ENCODE data around the gene ZCCHC10. TPM values are rescaled to one million over a fixed set of nuclear protein-coding genes. Genes with fewer than 3 reads are reported as not detected.

Gene ZCCHC10
- total and polyA plus RNA-seq, 10 of the 15 experiments (the other 5 are each of a cell fraction or from before 2014, with no cell fraction given): 16.8 to 117 (median 53.5) TPM

GRCh38 chr5:133062276-133062675 lies 35.9 kb upstream of the ZCCHC10 start (continued):
- TF ChIP-seq E2F4 (IDR thresholded peaks at IDR 0.05; ENCODE audit: low read depth, low read length) (no peak), KAT2A (conservative IDR thresholded peaks at IDR 0.05; ENCODE audit: control insufficient read depth, low read depth, low read length) (no peak), RELB (IDR thresholded peaks at IDR 0.05; ENCODE audit: low read depth) (no peak), SIN3A (IDR thresholded peaks at IDR 0.05; ENCODE audit: low read depth, low read length) (no peak), STAT3 (IDR thresholded peaks at IDR 0.05; ENCODE audit: low read depth, low read length) (no peak), ZNF207 (IDR thresholded peaks at IDR 0.05; ENCODE audit: borderline replicate concordance) (no peak), SREBF2 (IDR thresholded peaks at IDR 0.05; ENCODE audit: low read length) (no peak), ZBTB33 (IDR thresholded peaks at IDR 0.05) (no peak)

GRCh38 chr5:133059621-133060020 lies 33.3 kb upstream of the ZCCHC10 start:
- Histone ChIP-seq H3K4me3 (no peak overlapping the region), H3K27me3 (replicated peaks in 1 of 2; ENCODE audit: control insufficient read depth in 2 of 2, insufficient read depth in 2 of 2, low read length in 1 of 2) (no peaks in the 10 kb centered on the region), H3K79me2 (ENCODE audit: control insufficient read depth, insufficient read depth, low read length) (peaks cover 87% of the 10 kb centered on the region), H2AFZ (ENCODE audit: control insufficient read depth, low read depth, low read length) (no peak overlapping the region), H3K27ac (ENCODE audit: control insufficient read depth, insufficient read depth) (no peak overlapping the region), H3K4me1 (ENCODE audit: control insufficient read depth, insufficient read depth, low read length) (peaks cover 5% of the 10 kb centered on the region), H3K36me3 (ENCODE audit: control insufficient read depth in 2 of 2, insufficient read depth in 2 of 2, low read length in 1 of 2) (peaks cover 0 to 6% of the 10 kb centered on the region in 2 experiments; a peak in 1 of 4 replicates), H3K9me3 (replicated peaks; ENCODE audit: control insufficient read depth, insufficient read depth, low read length) (no peaks in the 10 kb centered on the region), H4K20me1 (ENCODE audit: control insufficient read depth, insufficient read depth) (no peaks in the 10 kb centered on the region), H3K9ac (ENCODE audit: control insufficient read depth, insufficient read depth, low read length) (no peak overlapping the region), H3K4me2 (ENCODE audit: control insufficient read depth, insufficient read depth) (no peak overlapping the region)
- ChIA-PET POLR2A (interaction anchor here (0.5 kb wide), 1 partner anchor 78 kb away, joined by 5 read pairs; no protein-coding TSS in a partner anchor), RAD21 (ENCODE audit: unreplicated experiment) (no interaction called here), CTCF (interaction anchor here (0.6 to 1.0 kb wide), 2 partner anchors 10 to 212 kb away, joined by 3 read pairs; no protein-coding TSS in a partner anchor), SMC1A (ENCODE audit: uncharacterized antibody, unreplicated experiment) (interaction anchor here (0.7 kb wide), 1 partner anchor 99 kb away, joined by 3 read pairs; no protein-coding TSS in a partner anchor)
- ATAC-seq (no peak), DNase-seq (ENCODE audit: low read depth, low spot score) (no peak), FAIRE-seq (no peak)
- intact Hi-C loops (cut with micrococcal nuclease; ENCODE audit: unreplicated experiment) (no loop called here), in situ Hi-C loops (cut with MboI) (no loop called here)
- WGBS (ENCODE audit: insufficient coverage, insufficient replicate concordance, low lambda C conversion rate, missing lambda C conversion rate): 97% methylated on average over 3 of the region's 3 CpGs
- BruUV-seq (replicated peaks): no TSS peak
- TF ChIP-seq EP300 (IDR thresholded peaks at IDR 0.05; ENCODE audit: borderline replicate concordance in 1 of 2, control insufficient read depth in 1 of 2, low read depth in 2 of 2, low read length in 2 of 2) (no peak), ELK1 (IDR thresholded peaks at IDR 0.05; ENCODE audit: low read depth, low read length) (no peak), RUNX3 (IDR thresholded peaks at IDR 0.05; ENCODE audit: low read length) (no peak), HDAC2 (IDR thresholded peaks at IDR 0.05) (no peak), NFIC (IDR thresholded peaks at IDR 0.05; ENCODE audit: low read depth, low read length) (no peak), HDAC6 (IDR thresholded peaks at IDR 0.05; ENCODE audit: unreplicated experiment) (no peak), RBBP5 (conservative IDR thresholded peaks at IDR 0.05) (no peak), PML (IDR thresholded peaks at IDR 0.05; ENCODE audit: low read length) (no peak), IKZF2 (IDR thresholded peaks at IDR 0.05) (no peak), POLR2A (IDR thresholded peaks at IDR 0.05; ENCODE audit: low read depth, low read length) (no peak), GABPA (IDR thresholded peaks at IDR 0.05; ENCODE audit: low read depth) (no peak)
